ENCODE results near the gene HSPA12B. TPM values are rescaled to one million over a fixed set of nuclear protein-coding genes. Genes with fewer than 3 reads are reported as not detected.

Gene HSPA12B
- total and polyA plus RNA-seq, 8 donors, result 14.6 to 31.8 (median 22.9) TPM

DNA sequence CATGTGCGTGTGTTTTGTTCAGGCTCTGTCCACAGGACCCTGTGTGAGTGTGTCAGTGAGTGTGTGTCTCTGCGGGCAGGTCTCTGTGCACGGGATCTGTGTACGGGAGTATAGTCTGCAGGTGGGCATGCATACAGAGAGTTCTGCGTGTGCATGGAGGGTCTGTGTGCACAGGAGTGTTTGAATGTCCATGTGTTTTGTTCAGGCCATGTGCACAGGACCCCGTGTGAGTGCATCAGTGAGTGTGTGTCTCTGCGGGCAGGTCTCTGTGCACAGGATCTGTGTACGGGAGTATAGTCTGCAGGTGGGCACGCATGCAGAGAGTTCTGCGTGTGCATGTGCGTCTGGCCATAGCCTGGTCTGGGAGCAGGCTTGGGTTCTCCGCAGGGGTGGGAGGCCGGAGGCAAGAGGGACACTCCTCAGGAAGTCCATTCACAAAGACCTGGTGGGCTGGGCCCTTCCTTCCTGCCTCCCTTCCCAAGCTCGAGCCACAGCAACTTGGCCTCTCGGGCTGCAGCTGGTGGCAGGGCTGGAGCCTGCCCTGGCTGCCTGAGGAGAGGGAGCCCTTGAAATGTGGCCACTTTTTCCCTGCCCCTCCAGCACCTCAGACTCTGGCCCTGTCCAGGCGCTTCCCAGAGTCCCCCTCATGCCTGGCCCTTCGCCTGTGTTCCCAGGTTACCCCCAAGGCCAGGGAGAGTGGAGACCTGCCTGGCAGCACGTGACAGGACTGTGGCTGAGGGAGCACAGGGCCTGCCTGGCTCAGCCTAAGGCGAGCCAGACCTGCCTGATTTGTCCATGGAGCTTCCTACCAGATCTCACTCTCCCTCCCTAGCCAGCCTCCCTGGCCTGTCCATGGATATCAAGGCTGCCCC, 6.8 kb downstream of the HSPA12B start:
- H3K27ac ChIP-seq, result peak overlapping the region; percentile 62 to 65
- H3K27me3 ChIP-seq, result peaks cover 0 to 1% of the 10 kb centered on the region in 2 donors
- peaks cover under 1 to 49% of the 10 kb centered on the region in 2 donors for H3K4me1 ChIP-seq
- no peak overlapping the region for H3K4me3 ChIP-seq
- TF ChIP-seq, protein P1, sequence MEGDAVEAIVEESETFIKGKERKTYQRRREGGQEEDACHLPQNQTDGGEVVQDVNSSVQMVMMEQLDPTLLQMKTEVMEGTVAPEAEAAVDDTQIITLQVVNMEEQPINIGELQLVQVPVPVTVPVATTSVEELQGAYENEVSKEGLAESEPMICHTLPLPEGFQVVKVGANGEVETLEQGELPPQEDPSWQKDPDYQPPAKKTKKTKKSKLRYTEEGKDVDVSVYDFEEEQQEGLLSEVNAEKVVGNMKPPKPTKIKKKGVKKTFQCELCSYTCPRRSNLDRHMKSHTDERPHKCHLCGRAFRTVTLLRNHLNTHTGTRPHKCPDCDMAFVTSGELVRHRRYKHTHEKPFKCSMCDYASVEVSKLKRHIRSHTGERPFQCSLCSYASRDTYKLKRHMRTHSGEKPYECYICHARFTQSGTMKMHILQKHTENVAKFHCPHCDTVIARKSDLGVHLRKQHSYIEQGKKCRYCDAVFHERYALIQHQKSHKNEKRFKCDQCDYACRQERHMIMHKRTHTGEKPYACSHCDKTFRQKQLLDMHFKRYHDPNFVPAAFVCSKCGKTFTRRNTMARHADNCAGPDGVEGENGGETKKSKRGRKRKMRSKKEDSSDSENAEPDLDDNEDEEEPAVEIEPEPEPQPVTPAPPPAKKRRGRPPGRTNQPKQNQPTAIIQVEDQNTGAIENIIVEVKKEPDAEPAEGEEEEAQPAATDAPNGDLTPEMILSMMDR (IDR thresholded peaks at IDR 0.05), result no peak
- no peaks in the 10 kb centered on the region for H3K36me3 ChIP-seq
- intact Hi-C loops (cut with DNase I), result no loop called here
- DNase-seq (no peak), ATAC-seq (peak; percentile 41)
- no peaks in the 10 kb centered on the region for H3K9me3 ChIP-seq

DNA sequence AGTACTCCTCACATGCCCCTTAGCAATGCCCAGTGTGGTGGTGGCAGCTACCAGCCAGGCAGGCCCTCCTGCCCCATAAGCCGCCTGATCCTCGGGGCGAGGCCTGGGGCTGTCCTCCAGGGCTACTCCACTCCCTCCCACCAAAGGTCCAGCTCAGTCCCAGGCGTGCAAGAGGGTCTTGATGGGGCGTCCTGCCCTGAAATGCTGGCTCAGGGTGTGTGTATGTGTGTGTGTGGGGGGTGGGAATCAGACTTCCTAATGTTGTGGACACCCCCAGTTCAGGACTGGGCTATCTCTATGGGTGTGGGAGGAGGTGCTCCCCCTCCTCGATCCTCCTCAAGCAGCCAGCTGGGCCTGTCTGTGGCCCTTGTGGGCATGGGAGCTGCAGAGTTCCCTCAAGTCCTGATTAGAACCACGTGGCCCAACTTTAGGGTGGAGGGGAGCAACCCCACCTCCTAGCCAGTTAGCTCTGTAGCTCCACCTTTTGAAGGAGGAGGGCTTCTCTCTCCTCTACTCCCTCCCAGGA, 7.5 kb downstream of the HSPA12B start:
- Histone ChIP-seq H3K4me3 (no peak overlapping the region), H3K36me3 (no peaks in the 10 kb centered on the region), H3K27ac (peak overlapping the region; percentile 62 to 65), H3K9me3 (no peaks in the 10 kb centered on the region), H3K4me1 (peaks cover 0 to 56% of the 10 kb centered on the region in 2 donors), H3K27me3 (peaks cover 0 to 6% of the 10 kb centered on the region in 2 donors)
- TF ChIP-seq, protein P1 (IDR thresholded peaks at IDR 0.05), result no peak
- DNase-seq (no peak), ATAC-seq (no peak)
- intact Hi-C loops (cut with DNase I), result no loop called here

DNA sequence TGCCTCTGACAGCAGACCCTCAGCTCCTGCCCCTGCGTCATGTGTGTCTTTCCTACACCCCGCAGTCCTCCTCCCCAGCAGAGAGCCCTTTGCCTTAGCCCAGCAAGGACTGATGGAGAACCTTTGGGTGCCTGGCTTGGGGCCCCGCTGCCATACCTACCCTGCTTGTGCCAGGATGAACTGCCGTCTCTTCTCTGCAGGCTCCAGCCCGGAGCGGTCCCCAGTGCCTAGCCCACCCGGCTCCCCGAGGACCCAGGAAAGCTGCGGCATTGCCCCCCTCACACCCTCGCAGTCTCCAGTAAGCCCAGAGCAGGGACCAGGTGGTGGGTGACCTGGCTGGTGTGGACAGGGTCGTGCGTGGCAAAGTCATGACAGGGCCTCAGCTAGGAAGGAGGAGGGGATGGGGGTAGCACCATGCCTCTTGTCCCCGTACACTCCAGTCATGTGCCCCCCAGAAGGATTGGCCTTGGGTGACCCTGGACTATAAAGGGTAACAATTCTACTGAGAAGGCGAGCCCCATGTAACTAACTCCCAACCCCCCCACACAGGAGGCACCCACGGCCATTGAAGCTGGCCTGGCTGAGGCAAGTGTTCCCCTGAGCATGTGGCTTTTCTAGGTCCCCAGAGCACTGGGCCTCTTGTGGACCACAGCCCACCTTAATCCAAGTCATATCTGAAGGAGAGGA, 8.3 kb downstream of the HSPA12B start:
- H3K4me1 ChIP-seq, result peaks cover 0 to 62% of the 10 kb centered on the region in 2 donors
- H3K9me3 ChIP-seq, result no peaks in the 10 kb centered on the region
- peaks cover 0 to 12% of the 10 kb centered on the region in 2 donors for H3K27me3 ChIP-seq
- intact Hi-C loops (cut with DNase I), result no loop called here
- TF ChIP-seq, protein P1 (IDR thresholded peaks at IDR 0.05), result no peak
- H3K4me3 ChIP-seq, result no peak overlapping the region
- no peaks in the 10 kb centered on the region for H3K36me3 ChIP-seq
- peak in 1 of 4 donors; percentile 50 for DNase-seq
- ATAC-seq, result no peak
- peak overlapping the region; percentile 62 to 65 for H3K27ac ChIP-seq

DNA sequence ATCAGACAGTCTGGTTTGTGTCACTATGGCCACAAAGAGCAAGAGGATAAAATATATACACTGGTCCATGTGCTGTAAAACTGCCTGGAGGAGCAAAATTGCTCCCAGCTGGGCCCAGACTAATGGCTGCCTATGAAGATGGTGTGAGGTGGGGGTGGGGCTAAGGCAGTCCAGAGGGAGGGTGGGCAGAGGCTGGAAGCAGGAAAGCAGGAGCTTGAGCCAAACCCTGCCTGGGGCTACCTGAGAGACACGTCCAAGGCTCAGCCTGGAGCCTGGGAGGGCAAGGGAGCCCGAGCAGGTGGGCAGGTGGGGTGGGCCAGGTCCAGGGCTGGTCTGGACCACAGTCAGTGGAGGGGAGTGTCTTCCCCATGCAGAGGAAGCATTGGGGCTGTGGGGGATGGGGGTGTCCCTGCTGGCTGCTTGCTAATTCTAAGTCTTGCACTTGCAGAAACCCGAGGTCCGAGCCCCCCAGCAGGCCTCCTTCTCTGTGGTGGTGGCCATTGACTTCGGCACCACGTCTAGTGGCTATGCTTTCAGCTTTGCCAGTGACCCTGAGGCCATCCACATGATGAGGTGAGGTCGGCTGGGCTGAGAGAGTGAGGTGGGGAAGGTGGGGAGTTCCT, 9.5 kb downstream of the HSPA12B start:
- TF ChIP-seq, protein P1 (IDR thresholded peaks at IDR 0.05), result no peak
- DNase-seq (peak in 1 of 4 donors; percentile 69), ATAC-seq (no peak)
- intact Hi-C loops (cut with DNase I), result no loop called here
- Histone ChIP-seq H3K27ac (no peak overlapping the region), H3K9me3 (no peaks in the 10 kb centered on the region), H3K36me3 (peaks cover 0 to under 1% of the 10 kb centered on the region in 2 donors), H3K27me3 (peaks cover 0 to 14% of the 10 kb centered on the region in 2 donors), H3K4me1 (peaks cover 0 to 50% of the 10 kb centered on the region in 2 donors), H3K4me3 (no peak overlapping the region)

Measured in left lung (tissue), 10 donors.